Measurements from ENCODE around the gene BCAS3.

BCAS3 gene

DNA sequence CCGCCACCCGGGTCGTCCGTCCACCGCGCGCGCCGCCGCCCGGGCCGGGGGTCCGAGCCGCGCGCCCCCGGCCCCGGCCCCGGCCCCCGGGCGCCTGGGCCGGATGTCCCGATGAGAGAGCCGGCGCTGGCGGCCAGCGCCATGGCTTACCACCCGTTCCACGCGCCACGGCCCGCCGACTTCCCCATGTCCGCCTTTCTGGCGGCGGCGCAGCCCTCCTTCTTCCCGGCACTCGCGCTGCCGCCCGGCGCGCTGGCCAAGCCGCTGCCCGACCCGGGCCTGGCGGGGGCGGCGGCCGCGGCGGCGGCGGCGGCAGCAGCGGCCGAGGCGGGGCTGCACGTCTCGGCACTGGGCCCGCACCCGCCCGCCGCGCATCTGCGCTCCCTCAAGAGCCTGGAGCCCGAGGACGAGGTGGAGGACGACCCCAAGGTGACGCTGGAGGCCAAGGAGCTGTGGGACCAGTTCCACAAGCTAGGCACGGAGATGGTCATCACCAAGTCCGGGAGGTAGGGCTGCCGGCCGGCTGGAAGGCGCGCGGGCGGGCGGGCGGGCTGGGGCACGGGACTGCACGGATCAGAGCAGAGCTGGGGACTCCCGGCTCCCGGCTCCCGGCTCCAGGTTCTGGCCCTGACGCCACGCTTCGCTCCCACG, 722.5 kb downstream of the BCAS3 start:
- H3K27ac ChIP-seq: peak overlapping the region; percentile 46
- TF ChIP-seq, protein P1, sequence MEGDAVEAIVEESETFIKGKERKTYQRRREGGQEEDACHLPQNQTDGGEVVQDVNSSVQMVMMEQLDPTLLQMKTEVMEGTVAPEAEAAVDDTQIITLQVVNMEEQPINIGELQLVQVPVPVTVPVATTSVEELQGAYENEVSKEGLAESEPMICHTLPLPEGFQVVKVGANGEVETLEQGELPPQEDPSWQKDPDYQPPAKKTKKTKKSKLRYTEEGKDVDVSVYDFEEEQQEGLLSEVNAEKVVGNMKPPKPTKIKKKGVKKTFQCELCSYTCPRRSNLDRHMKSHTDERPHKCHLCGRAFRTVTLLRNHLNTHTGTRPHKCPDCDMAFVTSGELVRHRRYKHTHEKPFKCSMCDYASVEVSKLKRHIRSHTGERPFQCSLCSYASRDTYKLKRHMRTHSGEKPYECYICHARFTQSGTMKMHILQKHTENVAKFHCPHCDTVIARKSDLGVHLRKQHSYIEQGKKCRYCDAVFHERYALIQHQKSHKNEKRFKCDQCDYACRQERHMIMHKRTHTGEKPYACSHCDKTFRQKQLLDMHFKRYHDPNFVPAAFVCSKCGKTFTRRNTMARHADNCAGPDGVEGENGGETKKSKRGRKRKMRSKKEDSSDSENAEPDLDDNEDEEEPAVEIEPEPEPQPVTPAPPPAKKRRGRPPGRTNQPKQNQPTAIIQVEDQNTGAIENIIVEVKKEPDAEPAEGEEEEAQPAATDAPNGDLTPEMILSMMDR (IDR thresholded peaks at IDR 0.05): no peak
- TF ChIP-seq ZFX (IDR thresholded peaks at IDR 0.05; ENCODE audit: borderline replicate concordance): no peak

DNA sequence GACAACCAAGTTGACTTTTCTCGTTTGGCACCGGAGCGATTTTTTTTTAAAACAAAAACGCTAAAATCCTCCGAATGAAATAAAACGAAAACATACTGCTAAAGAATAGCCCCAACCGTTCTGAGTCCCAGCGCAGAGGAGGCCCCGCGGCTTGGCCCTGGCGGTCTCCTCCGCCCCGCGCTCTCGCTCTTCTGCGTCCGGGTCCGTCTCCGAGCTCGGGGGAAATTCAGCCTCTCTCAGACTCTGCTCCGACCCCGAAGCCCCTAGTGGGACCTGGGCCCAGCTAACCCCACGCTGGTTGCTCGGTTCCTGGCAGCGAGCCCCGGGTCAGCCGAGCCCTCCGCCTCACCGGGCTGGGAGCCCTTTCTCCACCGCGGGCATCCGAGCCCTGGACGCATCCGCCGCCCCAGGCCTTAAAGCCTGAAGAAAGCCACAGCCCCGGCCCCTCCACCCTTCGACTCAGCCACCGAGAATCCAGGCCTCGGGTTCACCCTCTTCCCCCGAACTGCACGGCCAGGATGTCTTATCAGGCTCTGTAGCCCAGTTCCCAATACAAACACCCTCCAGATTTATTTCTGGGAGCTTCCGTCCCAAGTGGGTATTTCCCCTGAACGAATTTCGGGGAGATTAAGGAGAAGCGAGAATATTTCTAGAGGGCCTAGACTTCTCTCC, 723.2 kb downstream of the BCAS3 start:
- no peak for TF ChIP-seq ZFX (IDR thresholded peaks at IDR 0.05; ENCODE audit: borderline replicate concordance)
- TF ChIP-seq, protein P1 (IDR thresholded peaks at IDR 0.05): no peak
- no peak overlapping the region for H3K27ac ChIP-seq

DNA sequence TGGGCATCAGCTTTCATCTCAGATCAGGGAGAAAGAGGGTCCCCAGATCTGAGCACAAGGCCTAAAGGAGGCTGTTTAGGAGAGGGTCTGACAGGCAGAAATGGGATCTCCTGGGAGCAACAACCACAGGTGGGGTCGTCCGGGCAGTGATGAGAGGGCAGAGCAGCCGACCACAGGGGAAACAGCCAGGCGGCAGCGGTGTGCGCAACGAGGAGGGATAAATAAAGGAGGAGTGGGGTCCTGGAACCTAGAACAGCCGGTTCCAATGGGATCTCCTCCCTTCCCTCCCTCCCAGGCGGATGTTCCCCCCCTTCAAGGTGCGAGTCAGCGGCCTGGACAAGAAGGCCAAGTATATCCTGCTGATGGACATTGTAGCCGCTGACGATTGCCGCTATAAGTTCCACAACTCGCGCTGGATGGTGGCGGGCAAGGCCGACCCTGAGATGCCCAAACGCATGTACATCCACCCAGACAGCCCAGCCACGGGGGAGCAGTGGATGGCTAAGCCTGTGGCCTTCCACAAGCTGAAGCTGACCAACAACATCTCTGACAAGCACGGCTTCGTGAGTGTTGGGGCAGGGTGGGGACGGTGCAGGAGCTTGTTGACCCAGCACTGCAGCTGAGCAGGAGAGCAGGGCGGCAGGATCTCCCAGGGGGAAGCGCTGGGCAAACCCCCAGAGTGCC, 723.9 kb downstream of the BCAS3 start:
- no peak overlapping the region for H3K27ac ChIP-seq
- TF ChIP-seq ZFX (IDR thresholded peaks at IDR 0.05; ENCODE audit: borderline replicate concordance): no peak
- TF ChIP-seq, protein P1 (IDR thresholded peaks at IDR 0.05): no peak

DNA sequence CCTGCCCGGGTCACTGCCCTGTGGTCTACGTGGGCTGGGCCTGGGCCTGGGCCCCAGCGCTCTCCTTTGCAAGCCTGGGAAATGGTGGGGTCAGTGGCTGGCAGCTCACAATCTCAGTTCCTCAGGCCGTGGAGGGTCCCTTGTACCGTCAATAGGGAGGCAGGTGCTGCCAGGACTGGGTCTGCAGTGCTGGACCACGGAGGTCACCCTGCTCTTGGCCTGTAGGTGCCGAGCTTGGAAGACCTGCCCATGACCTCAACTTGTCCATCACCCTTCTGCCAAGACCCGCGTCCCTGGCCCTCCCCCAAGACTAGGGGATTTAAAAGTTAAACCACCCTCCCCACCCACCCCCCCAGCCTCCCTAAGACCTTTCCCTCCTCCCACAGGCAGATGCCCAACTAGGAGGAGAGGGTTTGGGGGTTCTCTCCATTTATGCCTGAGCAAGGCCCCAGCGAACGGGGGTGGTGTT, 724.5 kb downstream of the BCAS3 start:
- no peak overlapping the region for H3K27ac ChIP-seq
- TF ChIP-seq, protein P1 (IDR thresholded peaks at IDR 0.05): no peak
- TF ChIP-seq ZFX (IDR thresholded peaks at IDR 0.05; ENCODE audit: borderline replicate concordance): no peak

DNA sequence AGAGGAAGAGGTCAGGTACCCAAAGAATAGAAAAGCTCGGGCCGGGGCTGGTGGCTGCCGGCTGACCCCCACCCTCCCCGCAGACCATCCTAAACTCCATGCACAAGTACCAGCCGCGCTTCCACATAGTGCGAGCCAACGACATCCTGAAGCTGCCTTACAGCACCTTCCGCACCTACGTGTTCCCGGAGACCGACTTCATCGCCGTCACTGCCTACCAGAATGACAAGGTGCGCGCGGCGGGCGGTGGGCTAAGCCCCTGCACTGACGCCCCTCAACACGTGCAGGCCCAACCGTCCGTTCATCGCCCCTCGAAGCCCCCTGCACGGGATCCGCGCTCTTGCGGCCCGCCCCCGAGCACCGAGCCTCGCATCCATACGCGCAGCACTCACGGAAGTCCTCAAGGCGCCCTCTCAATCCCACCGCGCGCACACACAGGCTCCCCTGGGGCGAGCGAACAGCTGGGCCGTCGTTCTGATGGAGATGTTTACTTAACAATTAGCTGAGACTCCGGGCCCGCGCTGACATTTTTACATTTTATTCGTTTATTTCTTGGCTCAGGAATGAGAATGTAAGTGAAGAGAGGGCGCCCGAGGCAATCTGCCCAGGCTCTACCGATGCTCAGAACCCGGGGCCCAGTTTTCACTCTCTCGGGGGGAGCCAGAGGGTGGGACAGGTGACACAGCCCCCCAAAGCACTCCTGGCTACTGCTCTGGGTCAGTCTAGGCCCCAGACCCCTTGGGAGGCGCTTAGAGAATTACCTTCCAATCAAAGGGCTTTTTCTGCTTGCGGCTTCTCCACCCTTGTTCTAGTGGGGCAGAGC, 725.5 kb downstream of the BCAS3 start:
- no peak for TF ChIP-seq ZFX (IDR thresholded peaks at IDR 0.05; ENCODE audit: borderline replicate concordance)
- TF ChIP-seq, protein P1 (IDR thresholded peaks at IDR 0.05): no peak
- no peak overlapping the region for H3K27ac ChIP-seq

DNA sequence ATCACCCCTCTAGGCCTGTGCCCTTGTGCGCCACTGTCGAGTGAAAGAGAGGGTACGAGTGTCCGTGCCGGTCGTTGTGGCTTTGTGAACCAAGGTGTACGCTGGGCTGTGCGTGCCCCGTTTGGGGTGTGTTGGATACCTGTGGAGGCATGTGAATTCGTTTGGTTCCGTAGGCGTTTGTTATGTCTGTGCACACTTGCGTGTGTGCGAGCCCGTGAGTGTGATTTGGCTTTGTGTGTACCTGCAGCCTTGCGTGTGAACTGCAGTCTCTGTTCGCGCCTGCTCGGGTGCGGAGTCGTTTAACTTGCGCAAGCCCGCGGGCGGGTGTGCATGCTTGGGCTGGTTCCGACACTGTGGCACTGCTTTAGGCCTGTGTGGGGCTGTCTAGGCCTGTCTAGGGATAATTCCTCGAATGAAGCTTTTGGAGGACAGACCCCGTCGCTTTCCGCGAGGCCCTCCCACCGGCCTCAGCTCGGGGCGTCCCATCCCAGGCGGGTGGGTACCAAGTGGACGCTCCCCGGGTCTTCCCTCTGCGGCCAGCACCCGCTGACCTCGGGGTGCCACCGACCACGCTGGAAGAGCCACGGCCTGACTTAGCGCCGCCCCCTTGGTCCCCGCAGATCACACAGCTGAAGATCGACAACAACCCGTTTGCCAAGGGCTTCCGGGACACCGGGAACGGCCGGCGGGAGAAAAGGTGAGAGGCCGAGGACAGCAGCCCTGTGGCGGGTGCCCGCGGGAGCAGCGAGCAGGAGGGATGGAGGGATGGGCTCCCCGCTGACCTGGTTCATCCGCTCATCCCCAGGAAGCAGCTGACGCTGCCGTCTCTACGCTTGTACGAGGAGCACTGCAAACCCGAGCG, 726.4 kb downstream of the BCAS3 start:
- TF ChIP-seq, protein P1 (IDR thresholded peaks at IDR 0.05): no peak
- TF ChIP-seq ZFX (IDR thresholded peaks at IDR 0.05; ENCODE audit: borderline replicate concordance): no peak
- no peak overlapping the region for H3K27ac ChIP-seq
